Mesodermal cell (in vitro differentiated cells): Measurements from ENCODE around the gene TXNDC2.

ENCODE experiments used
- H3K27ac ChIP-seq: 2 replicates; pipeline ENCODE4 v1.7.0; 2013; ENCODE audit warnings: mild to moderate bottlenecking, low read depth, low read length, moderate library complexity; ENCODE audit not compliant: severe bottlenecking
- H3K36me3 ChIP-seq: 2 replicates; pipeline ENCODE4 v1.7.1; 2013; ENCODE audit warnings: mild to moderate bottlenecking, low read length, moderate library complexity; ENCODE audit not compliant: control insufficient read depth, insufficient read depth
- H3K4me1 ChIP-seq: one replicate; pipeline ENCODE4 v1.7.1; 2013; ENCODE audit warnings: mild to moderate bottlenecking, low read length; ENCODE audit not compliant: insufficient read depth, control insufficient read depth, poor library complexity, severe bottlenecking
- H3K4me3 ChIP-seq: 2 replicates; pipeline ENCODE4 v1.7.0; 2013; ENCODE audit warnings: low read length, control low read depth, mild to moderate bottlenecking; ENCODE audit not compliant: insufficient read depth, poor library complexity, severe bottlenecking; ENCODE audit errors: extremely low read depth
- H3K9me3 ChIP-seq: 2 replicates; pipeline ENCODE4 v1.7.1; 2013; ENCODE audit warnings: mild to moderate bottlenecking, low read length, moderate library complexity; ENCODE audit not compliant: control insufficient read depth
- WGBS, 2 experiments: methylation state at CpG; one replicate each; pipeline ENCODE4 v1.1.5; 2013; ENCODE audit warnings: missing lambda C conversion rate in 2 of 2; ENCODE audit not compliant: insufficient coverage in 2 of 2; 5-methylcytosine and 5-hydroxymethylcytosine counted together

TXNDC2 gene

GRCh38 chr18:9931678-9932077 lies 45.9 kb downstream of the TXNDC2 start:
- H3K36me3 ChIP-seq = peaks cover 42% of the 10 kb centered on the region
- peaks cover 9% of the 10 kb centered on the region for H3K4me1 ChIP-seq
- no peaks in the 10 kb centered on the region for H3K9me3 ChIP-seq
- H3K27ac ChIP-seq = no peak overlapping the region
- no peak overlapping the region for H3K4me3 ChIP-seq
- 97 to 100% methylated on average over 4 of the region's 5 CpGs for WGBS, 2 experiments

- Histone ChIP-seq H3K27ac (peak overlapping the region; percentile 30), H3K4me1 (no peaks in the 10 kb centered on the region), H3K36me3 (peaks cover 62% of the 10 kb centered on the region), H3K4me3 (no peak overlapping the region), H3K9me3 (no peaks in the 10 kb centered on the region)
- WGBS, 2 experiments = no CpG with 5 or more reads among the region's 3 CpGs
Observed at GRCh38 chr18:9933865-9934264, 48.1 kb downstream of the TXNDC2 start.

GRCh38 chr18:9934274-9934673 lies 48.5 kb downstream of the TXNDC2 start:
- WGBS, 2 experiments = no CpG with 5 or more reads among the region's 3 CpGs
- H3K9me3 ChIP-seq = no peaks in the 10 kb centered on the region
- H3K27ac ChIP-seq = peak overlapping the region; percentile 30
- no peak overlapping the region for H3K4me3 ChIP-seq
- peaks cover 65% of the 10 kb centered on the region for H3K36me3 ChIP-seq
- no peaks in the 10 kb centered on the region for H3K4me1 ChIP-seq
